ENCODE measurements around the gene SAMD11. TPM values are rescaled to one million over a fixed set of nuclear protein-coding genes. Genes with fewer than 3 reads are reported as not detected.

The SAMD11 gene
- total and polyA plus RNA-seq, 10 of the 15 experiments (the other 5 are each of a cell fraction or from before 2014, with no cell fraction given), result 0.04 to 0.31 (median 0.19) TPM; not detected in 6

GRCh38 chr1:974687-975328, 51.1 kb downstream of the SAMD11 start:
- SMC1A ChIA-PET (ENCODE audit: uncharacterized antibody, unreplicated experiment), result no interaction called here
- Histone ChIP-seq H3K4me3 (no peak overlapping the region), H3K27ac (ENCODE audit: control insufficient read depth, insufficient read depth) (no peak overlapping the region), H3K36me3 (ENCODE audit: control insufficient read depth in 2 of 2, insufficient read depth in 2 of 2, low read length in 1 of 2) (no peaks in the 10 kb centered on the region), H2AFZ (ENCODE audit: control insufficient read depth, low read depth, low read length) (no peak overlapping the region), H3K9me3 (replicated peaks; ENCODE audit: control insufficient read depth, insufficient read depth, low read length) (no peaks in the 10 kb centered on the region; the same call in 2 of the 3 replicates), H3K79me2 (ENCODE audit: control insufficient read depth, insufficient read depth, low read length) (no peaks in the 10 kb centered on the region), H3K4me1 (ENCODE audit: control insufficient read depth, insufficient read depth, low read length) (no peaks in the 10 kb centered on the region), H3K9ac (ENCODE audit: control insufficient read depth, insufficient read depth, low read length) (no peak overlapping the region), H3K27me3 (replicated peaks in 1 of 2; ENCODE audit: control insufficient read depth in 2 of 2, insufficient read depth in 2 of 2, low read length in 1 of 2) (no peaks in the 10 kb centered on the region), H4K20me1 (ENCODE audit: control insufficient read depth, insufficient read depth) (no peaks in the 10 kb centered on the region), H3K4me2 (ENCODE audit: control insufficient read depth, insufficient read depth) (no peak overlapping the region)
- no peak for ATAC-seq
- RAD21 ChIA-PET (ENCODE audit: unreplicated experiment), result no interaction called here
- no peak for FAIRE-seq
- POLR2A ChIA-PET, result no interaction called here
- intact Hi-C loops (cut with micrococcal nuclease; ENCODE audit: unreplicated experiment) (no loop called here), in situ Hi-C loops (cut with MboI) (no loop called here)
- TF ChIP-seq, protein P1, sequence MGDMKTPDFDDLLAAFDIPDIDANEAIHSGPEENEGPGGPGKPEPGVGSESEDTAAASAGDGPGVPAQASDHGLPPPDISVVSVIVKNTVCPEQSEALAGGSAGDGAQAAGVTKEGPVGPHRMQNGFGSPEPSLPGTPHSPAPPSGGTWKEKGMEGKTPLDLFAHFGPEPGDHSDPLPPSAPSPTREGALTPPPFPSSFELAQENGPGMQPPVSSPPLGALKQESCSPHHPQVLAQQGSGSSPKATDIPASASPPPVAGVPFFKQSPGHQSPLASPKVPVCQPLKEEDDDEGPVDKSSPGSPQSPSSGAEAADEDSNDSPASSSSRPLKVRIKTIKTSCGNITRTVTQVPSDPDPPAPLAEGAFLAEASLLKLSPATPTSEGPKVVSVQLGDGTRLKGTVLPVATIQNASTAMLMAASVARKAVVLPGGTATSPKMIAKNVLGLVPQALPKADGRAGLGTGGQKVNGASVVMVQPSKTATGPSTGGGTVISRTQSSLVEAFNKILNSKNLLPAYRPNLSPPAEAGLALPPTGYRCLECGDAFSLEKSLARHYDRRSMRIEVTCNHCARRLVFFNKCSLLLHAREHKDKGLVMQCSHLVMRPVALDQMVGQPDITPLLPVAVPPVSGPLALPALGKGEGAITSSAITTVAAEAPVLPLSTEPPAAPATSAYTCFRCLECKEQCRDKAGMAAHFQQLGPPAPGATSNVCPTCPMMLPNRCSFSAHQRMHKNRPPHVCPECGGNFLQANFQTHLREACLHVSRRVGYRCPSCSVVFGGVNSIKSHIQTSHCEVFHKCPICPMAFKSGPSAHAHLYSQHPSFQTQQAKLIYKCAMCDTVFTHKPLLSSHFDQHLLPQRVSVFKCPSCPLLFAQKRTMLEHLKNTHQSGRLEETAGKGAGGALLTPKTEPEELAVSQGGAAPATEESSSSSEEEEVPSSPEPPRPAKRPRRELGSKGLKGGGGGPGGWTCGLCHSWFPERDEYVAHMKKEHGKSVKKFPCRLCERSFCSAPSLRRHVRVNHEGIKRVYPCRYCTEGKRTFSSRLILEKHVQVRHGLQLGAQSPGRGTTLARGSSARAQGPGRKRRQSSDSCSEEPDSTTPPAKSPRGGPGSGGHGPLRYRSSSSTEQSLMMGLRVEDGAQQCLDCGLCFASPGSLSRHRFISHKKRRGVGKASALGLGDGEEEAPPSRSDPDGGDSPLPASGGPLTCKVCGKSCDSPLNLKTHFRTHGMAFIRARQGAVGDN (IDR thresholded peaks at IDR 0.05), result no peak
- TF ChIP-seq, protein P2, sequence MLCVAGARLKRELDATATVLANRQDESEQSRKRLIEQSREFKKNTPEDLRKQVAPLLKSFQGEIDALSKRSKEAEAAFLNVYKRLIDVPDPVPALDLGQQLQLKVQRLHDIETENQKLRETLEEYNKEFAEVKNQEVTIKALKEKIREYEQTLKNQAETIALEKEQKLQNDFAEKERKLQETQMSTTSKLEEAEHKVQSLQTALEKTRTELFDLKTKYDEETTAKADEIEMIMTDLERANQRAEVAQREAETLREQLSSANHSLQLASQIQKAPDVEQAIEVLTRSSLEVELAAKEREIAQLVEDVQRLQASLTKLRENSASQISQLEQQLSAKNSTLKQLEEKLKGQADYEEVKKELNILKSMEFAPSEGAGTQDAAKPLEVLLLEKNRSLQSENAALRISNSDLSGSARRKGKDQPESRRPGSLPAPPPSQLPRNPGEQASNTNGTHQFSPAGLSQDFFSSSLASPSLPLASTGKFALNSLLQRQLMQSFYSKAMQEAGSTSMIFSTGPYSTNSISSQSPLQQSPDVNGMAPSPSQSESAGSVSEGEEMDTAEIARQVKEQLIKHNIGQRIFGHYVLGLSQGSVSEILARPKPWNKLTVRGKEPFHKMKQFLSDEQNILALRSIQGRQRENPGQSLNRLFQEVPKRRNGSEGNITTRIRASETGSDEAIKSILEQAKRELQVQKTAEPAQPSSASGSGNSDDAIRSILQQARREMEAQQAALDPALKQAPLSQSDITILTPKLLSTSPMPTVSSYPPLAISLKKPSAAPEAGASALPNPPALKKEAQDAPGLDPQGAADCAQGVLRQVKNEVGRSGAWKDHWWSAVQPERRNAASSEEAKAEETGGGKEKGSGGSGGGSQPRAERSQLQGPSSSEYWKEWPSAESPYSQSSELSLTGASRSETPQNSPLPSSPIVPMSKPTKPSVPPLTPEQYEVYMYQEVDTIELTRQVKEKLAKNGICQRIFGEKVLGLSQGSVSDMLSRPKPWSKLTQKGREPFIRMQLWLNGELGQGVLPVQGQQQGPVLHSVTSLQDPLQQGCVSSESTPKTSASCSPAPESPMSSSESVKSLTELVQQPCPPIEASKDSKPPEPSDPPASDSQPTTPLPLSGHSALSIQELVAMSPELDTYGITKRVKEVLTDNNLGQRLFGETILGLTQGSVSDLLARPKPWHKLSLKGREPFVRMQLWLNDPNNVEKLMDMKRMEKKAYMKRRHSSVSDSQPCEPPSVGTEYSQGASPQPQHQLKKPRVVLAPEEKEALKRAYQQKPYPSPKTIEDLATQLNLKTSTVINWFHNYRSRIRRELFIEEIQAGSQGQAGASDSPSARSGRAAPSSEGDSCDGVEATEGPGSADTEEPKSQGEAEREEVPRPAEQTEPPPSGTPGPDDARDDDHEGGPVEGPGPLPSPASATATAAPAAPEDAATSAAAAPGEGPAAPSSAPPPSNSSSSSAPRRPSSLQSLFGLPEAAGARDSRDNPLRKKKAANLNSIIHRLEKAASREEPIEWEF (IDR thresholded peaks at IDR 0.05; ENCODE audit: insufficient replicate concordance, low read depth, low read length), result no peak
- TF ChIP-seq SREBF2 (IDR thresholded peaks at IDR 0.05; ENCODE audit: low read length), result no peak
- TF ChIP-seq NR2F1 (conservative IDR thresholded peaks at IDR 0.05), result peak; percentile 71
- TF ChIP-seq PBX3 (IDR thresholded peaks at IDR 0.05; ENCODE audit: insufficient replicate concordance, low read depth, low read length), result no peak
- TF ChIP-seq NR2C1 (IDR thresholded peaks at IDR 0.05), result peak; percentile 73
- TF ChIP-seq ASH2L (IDR thresholded peaks at IDR 0.05; ENCODE audit: borderline replicate concordance, low read depth), result no peak
- no peak for TF ChIP-seq NR2C2 (IDR thresholded peaks at IDR 0.05; ENCODE audit: borderline replicate concordance, control insufficient read depth, insufficient read length, low read depth)
- TF ChIP-seq MYB (IDR thresholded peaks at IDR 0.05; ENCODE audit: borderline replicate concordance, low read depth, low read length), result no peak
- no peak for TF ChIP-seq STAT1 (conservative IDR thresholded peaks at IDR 0.05)
- no peak for DNase-seq (ENCODE audit: low read depth, low spot score)
- no TSS peak for BruUV-seq (replicated peaks)
- CTCF ChIA-PET, result interaction anchor here (1.4 kb wide), 1 partner anchor 69 kb away, joined by 5 read pairs; no protein-coding TSS in a partner anchor
- 41% methylated on average over 17 of the region's 17 CpGs for WGBS (ENCODE audit: insufficient coverage, insufficient replicate concordance, low lambda C conversion rate, missing lambda C conversion rate)
